NOMO-1 treated with DMSO at 0.1 percent for 48 hours (cell line): ENCODE measurements around the gene PSTPIP2.
"Not testable (repeated sequence)": the region's sequence is repeated elsewhere in the genome, so short reads cannot be mapped to it uniquely, and the experiment has no call there.

Source experiments
- DNase-seq: peaks from one replicate; lab custom pipeline; 2025; ENCODE audit not compliant: unreplicated experiment; lab: John Stamatoyannopoulos, UW

PSTPIP2 gene

DNA sequence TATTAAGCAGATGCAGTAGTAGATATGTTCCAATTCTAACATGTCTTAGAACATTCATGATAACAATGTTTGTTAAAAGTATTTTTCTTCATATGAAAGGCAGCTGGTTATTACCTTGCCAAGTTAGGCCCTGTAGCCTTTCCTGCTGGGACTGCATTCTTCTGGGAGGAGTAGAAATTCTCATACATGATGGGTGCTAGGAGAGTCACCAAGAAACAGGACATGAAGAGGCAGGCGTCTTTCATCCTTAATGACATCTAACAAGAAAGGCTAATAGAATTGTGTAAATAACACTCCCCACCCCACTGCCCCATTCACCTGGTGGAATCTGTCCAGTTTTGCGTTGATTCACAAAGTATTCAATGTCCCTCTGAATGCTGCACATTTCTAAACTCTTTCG is 80.3 kb downstream of the PSTPIP2 start:
- no peak for DNase-seq

DNA sequence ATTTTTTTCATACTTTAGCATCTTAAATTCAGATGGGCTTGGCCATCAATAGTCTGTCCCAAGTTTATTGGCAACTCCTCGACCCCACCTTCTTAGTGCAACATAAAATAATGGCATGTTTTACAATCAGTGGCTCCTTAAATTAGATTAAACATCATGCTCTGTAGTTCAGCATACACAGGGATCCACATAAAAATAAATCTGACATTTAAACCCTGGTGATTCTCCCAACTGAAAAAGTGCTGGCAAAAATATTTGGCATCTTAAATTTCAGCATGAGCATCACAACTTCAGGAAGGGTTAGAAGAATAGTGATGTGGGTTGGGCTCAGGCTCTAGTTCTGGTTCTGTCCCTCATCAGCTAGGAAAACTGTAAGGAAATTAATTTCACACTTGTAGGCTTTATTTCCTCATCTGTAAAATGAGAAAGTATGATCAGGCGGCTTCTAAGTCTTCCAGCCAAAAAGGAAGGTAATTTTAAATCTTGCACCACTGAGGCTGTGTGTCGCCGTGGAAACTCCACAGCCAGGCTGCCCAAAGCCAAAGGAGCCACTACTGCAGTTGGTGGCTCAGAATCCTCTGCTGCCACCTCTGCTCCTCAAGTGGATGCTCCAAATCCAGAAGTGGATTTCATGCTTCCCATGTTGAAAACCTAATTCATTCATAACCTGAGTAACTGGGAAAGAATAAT is 87.4 kb downstream of the PSTPIP2 start:
- no peak for DNase-seq

DNA sequence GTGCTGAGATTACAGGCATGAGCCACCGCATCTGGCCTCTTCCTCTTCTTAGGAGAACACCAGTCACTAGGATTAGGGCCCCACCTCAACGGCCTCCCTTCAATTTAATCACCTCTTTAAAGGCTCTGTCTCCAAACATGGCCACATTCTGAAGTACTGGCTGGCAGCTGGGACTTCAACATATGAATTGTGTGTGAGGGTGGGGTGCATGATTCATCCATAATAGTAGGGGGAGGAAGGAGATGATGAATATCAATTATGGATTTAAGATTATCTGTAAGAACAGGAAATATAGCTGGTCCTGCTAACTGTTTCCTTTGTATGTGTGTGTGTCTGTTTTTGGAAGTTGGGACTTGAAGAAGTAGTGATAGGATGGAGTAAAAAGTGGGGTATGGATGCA is 90.2 kb downstream of the PSTPIP2 start:
- peak; percentile 44 for DNase-seq

DNA sequence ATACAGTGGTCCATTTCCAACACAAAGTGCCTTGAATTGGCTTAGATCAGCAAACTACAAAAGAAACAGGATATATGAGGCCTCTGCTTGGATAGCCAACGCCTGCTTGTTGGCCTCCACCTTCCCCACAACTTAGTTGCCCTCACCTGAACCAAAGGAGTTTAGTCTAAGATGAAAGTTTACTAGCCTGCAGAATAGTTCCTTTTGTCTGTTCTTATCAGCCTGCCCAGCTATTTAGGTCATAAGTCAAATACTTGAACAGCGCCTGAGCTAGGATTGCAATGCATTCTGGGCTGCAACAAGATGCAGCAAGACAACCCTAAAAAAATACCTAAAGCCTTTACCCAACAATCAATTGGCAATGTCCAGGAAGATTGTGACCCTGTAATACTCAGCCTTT is 91.8 kb downstream of the PSTPIP2 start:
- no peak for DNase-seq

DNA sequence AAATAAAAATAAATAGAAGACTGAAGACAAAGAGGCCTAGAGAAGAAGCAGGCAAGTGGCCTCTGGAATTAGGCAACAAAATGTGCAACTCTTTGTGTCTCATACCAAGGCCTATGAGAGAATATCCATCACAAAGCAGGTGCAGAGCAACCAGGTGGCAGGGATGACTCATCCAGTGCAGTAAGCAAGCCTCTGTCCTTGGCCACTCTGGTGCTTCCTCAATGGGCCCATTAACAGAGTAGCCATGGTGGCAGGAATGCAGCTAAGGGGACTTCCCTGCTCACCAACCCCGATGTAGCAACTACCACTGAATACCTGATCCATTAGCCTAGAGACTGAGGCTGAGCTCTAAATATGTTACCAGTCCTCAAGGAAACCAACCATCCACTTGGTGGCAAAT is 94.0 kb downstream of the PSTPIP2 start:
- no peak for DNase-seq

DNA sequence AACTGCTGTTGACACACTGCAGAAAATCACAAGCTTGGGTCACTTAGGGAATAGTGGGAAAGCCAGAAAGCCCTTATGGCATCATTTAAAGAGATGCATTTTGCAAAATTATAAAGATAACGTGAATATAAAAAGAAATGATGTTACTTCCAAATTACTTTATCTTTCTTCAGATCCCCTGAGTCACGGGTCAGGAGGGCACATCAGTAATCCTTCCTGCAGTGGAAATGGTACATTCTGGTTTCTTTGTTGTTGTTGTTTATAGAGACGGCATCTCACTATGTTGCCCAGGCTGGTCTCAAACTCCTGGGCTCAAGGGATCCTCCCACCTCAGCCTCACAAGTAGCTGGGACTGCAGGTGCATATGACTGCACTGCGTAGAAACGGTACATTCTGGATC is 95.1 kb downstream of the PSTPIP2 start:
- DNase-seq = no peak

DNA sequence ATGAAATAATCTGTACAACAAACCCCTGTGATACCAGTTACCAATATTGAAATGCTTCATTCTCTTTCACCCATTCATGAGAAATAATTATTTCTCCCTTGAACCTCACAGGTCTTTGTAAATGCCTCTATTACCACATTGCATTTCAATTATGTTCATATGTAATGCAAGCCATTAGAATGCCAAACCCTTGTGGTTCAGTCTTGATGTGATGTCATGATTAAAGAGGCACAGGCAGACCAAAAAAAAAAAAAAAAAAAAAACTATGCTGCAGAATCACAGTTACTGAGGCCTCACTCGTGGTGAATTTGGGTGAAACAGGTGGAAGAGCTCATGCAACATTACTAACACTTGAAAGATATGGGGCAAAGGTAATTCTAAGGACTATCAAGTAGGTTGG is 95.5 kb downstream of the PSTPIP2 start:
- DNase-seq = no peak

DNA sequence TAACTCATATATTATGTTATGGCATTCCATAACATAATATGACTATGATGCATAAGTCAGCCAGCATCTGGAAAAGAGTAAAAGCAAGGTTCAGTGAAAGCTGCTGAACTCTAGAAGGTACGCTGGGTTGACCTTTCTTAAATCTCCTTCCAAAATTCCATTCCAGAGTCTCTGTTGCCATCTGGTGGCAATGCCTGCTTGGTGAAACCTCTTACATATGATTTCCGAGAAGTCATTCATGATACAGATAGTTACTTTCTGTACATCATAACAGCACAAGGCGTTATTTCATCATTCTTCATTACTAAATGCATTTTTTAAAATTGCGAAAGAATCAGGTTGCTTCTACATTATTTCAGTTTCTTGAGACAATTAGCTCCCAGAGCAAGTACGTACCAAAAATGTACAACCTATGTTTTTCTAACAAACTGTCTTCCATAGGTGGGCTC is 97.9 kb downstream of the PSTPIP2 start:
- peak; percentile 97 for DNase-seq

DNA sequence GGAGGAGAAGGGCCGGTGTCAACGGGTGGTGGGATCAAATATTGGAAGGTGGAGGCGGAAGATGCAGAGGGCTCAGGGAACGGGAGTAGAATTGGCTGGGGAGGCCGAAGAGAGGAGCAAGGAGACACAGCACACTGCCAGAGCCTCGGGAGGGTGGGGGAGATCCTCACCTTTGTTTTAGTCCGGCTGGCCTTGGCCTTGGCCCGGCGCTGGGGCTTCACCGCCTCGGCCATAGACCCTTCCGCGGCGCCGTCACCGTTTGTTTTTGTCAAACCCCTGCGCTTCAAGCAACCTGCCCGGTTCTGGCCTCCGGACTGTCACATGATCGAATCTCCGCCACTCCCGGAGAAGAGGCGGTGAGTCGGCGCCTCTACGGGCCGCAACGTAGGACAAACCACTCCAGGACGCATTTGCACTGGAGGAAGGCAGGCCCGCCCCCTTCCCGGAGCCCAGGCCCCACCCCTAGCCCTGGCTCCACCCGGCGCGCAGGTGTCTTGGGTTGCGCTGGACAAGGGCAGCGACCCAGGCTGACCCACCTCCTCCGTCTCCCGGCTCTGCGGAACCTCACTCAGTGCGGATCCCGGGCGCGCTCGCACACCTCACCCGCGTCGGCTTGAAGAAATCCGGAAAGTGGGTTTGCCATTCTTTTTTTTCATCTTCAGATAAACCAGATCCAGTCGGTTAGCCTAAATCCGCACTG is 104.9 kb downstream of the PSTPIP2 start, which contains the start of gene EPG5:
TSS of gene EPG5 (minus strand) at position 323 of the 700 bp plus-strand sequence. CDS start at position 233, 90 bp downstream.
- peak; percentile 96 for DNase-seq

DNA sequence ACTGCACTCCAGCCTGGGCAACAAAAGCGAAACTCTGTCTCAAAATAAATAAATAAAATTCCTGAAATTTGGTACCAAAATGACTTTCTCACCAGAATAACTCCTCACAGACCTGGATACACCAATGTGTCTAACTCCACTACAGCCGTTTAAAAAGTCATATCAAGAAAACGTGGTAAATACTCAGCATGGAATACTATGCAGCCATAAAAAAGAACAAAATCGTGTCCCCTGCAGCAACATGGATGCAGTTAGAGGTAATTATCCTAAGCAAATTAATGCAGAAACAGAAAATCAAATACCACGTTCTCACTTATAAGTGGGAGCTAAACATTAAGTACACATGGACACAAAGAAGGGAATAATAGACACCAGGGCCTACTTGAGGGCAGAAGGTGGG is 107.1 kb downstream of the PSTPIP2 start:
- DNase-seq = not testable (repeated sequence)

DNA sequence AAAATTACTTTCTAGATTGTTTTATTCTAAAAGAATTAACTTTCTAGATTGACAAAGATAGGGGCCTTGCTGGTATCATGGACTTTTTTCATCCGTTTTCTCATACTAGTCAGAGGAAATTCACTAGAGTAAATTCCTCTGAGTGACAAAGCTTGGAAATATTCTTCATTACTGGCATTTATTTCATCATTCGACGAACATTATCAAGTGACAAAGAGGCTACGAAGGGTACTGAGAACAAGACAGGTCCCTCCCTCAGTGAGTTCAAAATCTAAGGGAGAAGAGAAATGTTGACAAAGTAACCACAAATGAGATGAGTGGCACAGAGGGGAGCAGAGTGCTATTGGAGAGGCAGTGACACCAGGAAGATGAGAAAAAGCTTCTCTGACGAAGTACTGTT is 109.2 kb downstream of the PSTPIP2 start:
- no peak for DNase-seq

DNA sequence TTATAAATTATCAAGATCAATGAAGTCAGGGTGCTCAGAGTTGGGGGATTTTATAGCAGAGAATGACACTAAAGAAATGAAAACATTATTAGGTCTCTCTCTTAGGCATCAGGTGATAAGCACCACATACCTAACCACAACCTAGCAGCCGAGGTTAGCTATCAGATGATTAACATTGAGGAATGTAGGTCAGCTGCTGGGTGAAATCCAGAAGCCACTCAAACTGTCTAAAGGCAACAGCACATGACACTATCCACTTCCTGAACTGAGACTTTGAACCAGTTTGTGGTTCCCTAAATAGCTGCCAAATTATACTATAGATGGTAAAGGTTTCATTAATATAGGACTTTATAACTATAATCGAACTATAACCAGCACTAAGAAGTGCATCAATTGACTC is 109.6 kb downstream of the PSTPIP2 start:
- peak; percentile 63 for DNase-seq

DNA sequence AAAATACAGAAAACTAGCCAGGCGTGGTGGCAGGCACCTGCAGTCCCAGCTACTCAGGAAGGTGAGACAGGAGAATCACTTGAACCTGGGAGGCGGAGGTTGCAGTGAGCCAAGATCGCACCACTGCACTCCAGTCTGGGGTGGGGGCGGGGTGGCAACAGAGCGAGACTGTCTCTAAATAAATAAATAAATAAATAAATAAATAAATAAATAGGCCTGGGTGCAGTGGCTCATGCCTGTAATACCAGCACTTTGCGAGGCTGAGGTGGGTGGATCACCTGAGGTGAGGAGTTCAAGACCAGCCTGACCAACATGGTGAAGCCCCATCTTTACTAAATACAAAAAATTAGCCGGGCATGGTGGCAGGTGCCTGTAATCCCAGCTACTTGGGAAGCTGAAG is 112.6 kb downstream of the PSTPIP2 start:
- DNase-seq = not testable (repeated sequence)

DNA sequence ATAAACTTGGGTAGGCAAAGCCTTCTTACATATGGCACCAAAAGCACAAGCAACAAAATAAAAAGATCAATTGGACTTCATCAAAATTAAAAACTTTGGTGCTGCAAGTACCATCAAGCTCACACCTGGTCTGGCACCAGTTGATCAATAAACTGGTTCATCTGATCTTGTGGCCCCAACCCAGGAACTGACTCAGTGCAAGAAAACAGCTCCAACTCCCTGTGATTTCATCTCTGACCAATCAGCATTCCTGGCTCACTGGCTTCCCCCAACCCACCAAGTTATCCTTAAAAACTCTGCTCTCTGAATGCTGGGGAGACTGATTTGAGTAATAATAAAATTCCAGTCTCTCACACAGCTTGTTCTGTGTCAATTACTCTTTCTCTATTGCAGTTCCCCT is 113.3 kb downstream of the PSTPIP2 start:
- no peak for DNase-seq

DNA sequence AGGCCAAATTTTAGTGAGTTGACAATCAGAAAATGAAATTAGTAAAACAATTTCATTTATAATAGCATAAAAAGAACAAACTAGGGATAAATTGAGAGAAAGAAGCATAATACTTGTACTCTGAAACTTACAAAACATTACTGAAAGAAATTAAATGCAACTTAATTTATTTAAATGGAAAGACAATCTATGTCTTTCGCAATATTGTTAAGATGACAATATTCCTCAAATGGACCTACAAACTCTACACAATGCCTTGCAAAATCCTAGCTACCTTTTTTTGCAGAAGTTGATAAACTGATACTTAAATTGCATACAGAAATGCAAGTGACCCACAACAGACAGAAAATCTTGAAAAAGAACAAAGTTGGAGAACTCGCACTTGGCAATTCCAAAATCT is 114.0 kb downstream of the PSTPIP2 start:
- no peak for DNase-seq

DNA sequence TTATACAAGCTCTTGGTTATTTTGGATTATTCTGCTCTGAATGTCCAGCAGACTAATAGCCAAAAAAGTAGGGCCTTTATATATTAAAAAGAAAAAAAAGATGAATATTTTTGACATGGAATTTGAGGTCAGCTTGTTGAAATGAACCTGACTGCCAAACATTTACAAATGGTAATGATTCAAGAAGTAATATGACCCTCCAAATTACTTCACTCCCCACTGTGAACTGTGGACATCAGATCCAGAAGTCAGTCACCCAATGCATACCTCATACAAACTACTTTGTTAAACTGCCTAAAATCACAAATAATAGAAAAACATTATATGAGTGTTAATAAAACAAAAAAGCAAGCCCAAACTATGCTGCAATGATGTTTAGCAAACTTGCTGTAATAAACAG is 115.0 kb downstream of the PSTPIP2 start:
- no peak for DNase-seq

DNA sequence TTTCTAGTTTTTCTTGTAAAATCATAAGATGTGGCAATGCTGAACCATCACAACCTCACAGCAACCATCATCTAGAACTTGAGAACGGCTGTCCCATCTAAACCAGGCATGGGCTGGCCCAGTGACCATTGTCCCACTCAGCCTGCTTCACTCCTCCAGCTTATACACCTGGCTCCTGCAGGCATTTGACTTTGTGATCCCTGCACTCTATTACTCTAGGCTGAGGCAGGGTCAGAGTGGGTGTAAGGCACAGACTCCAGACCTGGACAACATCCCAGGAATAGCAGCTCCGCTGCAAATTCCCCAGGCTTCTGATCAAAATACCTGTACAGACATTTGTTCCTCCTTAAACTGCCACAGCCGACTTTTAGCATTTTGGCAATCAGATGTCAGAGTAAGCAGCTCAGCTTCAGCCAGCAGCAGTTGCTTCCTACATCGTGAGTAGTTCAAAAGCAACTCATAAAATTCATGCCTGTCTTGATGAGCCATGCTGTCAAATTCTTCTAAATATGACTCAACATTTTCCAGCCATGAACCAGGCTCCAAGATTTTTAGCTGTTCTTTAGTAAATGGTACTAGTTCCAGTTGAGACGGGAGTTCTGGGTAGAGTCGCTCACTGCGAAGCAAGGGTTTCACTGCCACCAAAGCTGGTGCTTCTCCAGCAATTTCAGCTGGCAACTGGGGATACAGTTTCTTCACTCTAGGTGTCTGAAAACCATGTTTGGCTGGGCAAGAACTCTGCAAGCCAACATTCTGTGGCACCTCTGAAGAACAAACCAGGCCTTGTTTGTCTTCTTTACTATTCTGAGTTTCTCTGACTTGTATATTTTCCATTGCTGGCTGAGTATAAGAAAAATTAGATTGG is 117.8 kb downstream of the PSTPIP2 start:
- no peak for DNase-seq

DNA sequence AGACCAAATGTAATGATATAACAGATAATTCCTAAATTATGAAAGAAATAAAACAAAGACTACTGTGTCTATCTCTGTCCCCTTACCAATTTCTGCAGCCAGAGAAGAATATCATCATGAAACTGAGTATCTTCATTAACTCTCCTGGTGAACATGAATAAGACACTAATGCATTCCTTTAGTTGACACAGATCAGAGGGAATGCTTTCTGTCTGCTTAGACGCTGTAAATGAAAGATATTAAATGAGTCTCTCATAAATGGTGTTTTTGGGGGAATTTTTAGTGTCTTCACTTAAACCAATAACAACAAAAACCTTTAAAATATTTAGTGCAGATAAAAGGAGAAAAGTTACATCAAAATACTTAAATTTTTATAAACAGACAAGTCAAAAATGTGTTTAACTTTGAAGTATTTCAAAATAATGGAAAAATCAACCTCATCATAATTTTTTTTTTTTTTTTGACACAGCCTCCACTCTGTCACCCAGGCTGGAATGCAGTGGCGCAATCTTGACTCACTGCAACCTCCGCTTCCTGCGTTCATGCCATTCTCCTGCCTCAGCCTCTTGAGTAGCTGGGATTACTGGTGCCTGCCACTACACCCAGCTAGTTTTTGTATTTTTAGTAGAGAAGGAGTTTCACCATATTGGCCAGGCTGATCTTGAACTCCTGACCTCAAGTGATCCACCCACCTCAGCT is 120.9 kb downstream of the PSTPIP2 start:
- DNase-seq = no peak

DNA sequence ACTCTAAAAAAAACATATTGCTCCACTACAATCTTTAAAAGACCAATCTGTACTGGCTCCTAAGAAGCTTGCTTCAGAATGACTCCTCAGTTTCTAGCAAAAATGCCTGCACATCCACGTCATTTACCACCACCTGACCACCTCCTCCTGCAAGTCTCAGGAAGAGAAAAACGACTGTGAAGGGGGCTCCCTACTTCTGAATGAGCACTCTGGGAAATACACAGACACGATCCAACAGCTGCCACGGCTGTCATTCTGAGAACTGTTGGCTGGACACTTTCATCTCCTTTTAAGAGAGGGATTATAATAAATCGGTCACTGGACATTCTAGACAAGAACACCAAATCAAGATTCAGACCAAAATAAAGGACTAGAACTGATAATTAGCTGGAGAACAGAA is 126.4 kb downstream of the PSTPIP2 start:
- no peak for DNase-seq

DNA sequence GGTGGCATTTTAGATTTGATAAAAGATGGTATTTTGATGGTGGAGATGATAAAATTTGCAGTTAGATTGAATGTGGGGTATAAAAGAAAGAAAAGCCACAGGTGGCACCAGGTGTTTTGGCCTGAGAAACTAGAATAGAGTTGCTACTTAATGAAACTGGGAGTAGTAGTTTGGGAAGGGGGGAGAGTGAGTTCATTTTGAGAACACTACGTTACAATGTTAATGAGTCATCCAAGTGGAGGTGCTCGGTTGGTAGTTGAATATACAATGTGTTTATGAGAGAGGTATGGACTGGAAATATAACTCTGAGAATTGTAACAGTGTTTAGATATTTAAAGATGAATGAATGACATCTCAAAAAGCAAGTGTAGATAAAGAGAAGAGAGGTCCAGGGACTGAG is 131.3 kb downstream of the PSTPIP2 start:
- no peak for DNase-seq

DNA sequence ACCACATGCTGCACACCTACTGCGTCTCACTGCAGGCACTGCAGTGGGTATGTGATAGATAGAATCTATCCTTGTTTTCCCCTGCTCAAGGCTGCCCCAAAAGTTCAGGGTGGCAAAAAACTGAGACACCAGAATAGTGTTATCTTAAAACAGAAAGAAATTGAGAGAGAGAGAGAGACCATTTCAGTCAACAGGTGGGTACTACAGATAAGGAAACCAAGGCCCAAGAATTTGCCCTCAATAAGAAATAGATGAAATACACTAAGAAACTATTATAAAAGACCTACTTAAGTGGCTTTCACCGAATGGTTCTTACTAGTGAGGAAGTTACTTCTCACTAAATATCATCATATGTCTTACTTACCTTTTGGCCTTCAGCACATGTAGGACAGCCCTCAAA is 132.8 kb downstream of the PSTPIP2 start:
- DNase-seq = no peak
